ENCODE results near the gene RETN.

Gene RETN

DNA sequence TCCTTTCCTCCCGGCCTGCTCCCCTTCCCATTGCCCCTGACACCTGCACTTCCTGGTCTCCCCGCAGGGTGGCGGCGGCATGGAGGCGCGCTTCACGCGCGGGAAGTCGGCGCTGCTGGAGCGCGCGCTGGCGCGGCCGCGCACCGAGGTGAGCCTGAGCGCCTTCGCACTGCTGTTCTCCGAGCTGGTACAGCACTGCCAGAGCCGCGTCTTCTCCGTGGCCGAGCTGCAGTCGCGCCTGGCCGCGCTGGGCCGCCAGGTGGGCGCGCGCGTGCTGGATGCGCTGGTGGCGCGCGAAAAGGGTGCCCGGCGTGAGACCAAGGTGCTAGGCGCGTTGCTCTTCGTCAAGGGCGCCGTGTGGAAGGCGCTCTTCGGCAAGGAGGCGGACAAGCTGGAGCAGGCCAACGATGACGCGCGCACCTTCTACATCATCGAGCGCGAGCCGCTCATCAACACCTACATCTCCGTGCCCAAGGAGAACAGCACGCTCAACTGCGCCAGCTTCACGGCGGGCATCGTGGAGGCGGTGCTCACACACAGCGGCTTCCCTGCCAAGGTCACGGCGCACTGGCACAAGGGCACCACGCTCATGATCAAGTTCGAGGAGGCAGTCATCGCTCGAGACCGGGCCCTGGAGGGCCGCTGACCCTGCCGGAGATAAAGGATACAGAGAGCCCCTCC, 13.5 kb downstream of the RETN start:
- DNase-seq (ENCODE audit: low read depth): no peak

DNA sequence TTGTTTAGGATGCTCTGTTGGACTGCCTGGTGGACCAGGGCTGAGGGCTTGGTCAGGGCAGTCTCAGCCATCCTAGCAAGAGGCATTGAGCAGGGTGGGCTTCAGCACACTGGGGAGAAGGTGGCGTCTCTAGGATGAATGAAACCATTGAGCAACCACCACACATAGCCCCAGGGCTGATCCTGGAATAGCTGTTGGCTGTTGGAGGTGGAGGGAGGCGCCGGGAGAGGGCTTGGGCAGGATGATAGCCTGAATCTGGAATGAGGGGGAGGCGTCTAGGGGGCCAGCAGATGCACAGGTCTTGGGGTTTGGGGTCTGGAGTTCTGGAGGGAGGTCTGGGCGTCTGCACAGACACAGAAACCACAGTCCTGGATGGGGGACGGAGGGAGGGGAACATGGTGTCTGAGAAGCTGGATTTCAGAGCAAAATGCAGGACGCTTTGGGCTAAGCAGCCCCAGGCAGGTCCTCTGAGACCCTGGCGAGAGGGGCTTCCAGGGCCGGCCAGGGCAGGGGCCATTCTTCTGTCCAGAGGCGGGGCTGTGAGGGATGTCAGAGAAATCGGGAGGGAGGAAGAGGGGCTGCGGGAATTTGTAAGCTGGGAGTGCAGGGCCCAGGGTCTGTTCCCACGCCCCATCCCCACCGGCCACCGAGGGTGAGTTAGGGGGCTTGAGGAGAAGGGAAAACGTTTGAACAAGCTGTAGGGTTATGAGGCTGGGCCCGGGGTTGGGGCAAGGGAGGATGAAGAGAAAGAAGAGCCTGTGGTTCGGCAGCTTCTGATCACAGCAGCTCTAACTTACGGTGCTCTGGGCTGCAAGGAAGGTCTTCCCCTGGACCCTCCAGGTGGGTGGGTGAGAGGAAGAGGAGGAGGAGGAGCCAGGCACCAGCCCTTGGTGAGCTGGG, 16.9 kb downstream of the RETN start:
- no peak for DNase-seq (ENCODE audit: low read depth)

DNA sequence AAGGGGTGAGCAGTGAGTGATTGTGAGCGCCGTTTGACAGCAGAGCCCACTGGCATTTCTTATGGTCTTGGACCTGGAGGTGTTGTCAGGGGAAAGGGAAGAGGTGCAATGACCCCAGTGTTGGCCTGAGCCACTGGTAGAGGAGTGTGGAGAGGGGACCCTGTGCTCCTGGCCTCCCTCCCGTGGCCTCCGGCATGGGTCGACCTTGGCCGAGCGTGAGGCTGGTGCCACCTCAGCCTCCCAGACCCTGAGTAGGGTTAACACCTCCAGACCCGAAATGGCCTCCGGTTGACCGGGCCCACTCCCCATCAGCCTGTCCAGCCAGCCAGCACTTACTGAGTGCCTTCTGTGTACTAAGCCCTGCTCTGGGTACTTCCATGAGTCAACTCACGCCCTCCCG, 18.3 kb downstream of the RETN start:
- no peak for DNase-seq (ENCODE audit: low read depth)

DNA sequence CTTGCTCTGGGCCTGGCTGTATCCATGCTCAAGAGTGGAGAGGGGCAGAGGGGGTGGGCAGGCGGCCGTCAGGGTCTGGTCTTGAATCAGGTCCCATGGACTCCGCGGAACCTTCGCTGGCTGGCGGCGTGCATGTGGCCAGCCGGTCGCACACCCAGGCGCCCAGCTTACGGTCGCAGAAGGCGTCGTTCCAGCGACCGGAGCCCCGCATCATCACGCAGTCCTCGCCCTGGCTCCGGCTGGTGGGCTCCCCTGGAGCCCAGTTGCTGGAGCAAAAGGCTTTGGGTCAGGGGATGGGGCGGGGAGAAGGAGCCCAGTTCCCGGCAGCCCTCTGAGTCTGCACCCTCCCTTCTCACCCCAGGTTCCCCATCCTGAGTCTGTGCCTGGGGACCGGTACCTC, 20.3 kb downstream of the RETN start:
- DNase-seq (ENCODE audit: low read depth): no peak

DNA sequence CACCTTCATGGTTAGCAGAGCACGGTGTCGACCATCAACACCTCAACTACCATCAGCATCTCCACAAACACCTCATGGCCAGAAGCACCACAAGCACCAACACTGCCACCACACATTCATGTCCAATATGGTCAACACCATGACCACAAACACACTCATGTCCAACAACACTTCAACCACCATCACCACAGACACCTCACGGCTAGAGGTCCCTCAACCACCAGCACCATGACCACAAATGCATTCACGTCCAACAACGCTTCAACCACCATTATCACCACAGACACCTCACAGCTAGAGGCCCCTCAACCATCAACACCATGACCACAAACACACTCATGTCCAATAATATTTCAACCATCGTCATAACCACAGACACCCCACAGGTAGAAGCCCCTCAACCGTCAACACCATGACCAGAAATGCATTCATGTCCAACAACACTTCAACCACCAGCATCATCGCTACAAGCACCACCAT, 22.0 kb downstream of the RETN start:
- no peak for DNase-seq (ENCODE audit: low read depth)

DNA sequence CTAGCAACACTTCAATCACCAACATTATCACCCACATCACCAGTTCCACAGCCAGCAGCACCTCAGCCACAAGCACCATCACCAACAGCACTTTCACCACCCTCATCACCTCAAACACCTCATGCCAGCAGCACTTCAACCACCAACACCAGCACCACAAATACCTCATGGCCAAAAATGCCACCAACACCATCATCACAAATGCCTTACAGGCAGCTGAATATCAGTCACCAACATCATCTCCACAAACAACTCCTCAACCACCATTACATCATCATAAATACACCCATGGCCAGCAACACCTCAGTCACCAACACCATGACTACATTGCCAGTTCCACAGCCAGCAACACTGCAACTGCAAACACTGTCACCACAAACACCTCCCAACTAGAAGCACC, 22.6 kb downstream of the RETN start:
- DNase-seq (ENCODE audit: low read depth): no peak

DNA sequence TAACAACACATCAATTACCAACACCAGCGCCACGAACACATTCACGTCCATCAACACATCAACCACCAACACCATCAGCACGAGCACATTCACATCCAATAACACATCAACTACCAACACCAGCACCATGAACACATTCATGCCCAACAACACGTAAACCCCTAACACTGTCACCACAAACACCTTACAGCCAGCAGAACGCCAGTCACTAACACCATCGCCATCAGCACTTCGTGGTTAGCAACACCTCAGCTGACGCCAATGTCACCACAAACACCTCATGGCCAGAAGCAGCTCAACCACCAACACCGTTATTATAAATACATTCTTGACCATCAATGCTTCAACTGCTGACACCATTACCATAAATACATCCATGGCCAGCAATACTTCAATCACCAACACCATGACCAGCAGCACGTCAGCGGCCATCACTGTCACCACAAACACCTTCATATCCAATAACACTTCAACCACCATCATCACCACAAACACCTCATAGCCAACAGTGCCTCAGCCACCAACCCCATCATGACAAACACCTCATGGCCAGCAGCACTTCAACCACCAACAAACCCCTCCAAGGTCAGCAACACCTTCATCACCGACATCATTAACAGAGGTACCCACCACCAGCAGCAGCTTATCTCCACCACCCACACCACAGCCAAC, 23.7 kb downstream of the RETN start:
- DNase-seq (ENCODE audit: low read depth): no peak

DNA sequence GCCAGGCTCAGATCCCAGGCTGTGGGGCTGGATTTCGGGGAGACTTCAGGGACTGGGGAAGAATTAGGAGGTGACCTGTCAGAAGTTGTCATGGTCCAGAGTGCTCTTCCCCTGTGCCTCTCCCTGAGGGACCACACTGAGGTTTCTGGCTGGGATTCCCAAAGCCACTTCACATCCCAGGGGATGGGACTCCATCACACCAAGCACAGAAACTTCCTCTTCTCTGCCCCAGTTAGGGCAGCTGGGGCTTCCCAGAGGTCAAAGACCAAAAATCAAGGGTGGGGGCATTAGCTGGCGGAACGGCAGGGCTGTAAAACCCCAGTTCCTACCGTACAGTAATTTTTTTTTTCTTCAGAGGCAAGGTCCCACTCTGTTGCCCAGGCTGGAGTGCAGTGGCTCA, 25.6 kb downstream of the RETN start:
- no peak for DNase-seq (ENCODE audit: low read depth)

DNA sequence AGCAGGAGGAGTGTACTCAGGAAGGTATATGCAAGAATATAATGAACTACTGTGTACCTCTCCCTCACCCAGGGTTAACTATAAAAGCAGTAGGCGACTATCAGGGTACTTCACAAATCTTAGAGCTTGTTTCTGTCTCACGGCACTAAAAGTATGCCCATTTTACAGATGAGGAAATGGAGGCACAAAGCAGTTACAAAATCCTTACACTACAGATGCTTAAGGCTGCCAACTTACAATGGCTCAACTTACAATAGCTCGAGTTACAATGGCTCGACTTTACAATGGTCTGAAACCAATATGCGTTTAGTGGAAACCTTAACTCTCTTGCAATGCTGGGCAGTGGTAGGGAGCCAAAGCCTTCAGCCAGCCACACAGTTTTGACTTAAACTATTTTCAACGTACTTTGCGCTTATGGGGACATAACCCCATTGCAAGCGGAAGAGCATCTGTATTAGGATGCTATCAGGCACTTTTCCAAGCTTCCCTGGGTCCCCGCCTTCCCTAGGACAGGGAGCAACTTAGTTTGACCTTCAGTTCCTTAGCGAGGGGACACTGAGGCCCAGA, 29.0 kb downstream of the RETN start:
- DNase-seq (ENCODE audit: low read depth): no peak

DNA sequence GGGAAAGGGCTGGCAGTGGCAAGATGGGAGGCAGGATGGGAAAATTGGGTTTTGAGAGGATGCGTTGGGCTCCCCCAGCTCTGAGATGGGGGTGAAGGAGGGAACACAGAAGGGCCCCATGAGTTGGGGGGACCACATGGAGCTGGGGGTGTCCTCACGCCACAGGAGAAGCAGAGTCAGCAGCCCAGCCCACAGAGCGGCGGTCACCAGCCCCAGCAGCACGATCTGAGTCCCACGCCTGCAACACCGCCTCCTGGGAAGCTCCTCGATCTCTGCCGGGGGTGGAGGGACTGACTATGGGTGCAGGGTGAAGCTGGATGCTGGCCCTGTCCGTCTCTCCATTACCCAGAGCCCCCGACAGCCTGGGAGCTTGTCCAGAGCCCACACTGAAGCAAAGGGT, 29.7 kb downstream of the RETN start:
- DNase-seq (ENCODE audit: low read depth): no peak

DNA sequence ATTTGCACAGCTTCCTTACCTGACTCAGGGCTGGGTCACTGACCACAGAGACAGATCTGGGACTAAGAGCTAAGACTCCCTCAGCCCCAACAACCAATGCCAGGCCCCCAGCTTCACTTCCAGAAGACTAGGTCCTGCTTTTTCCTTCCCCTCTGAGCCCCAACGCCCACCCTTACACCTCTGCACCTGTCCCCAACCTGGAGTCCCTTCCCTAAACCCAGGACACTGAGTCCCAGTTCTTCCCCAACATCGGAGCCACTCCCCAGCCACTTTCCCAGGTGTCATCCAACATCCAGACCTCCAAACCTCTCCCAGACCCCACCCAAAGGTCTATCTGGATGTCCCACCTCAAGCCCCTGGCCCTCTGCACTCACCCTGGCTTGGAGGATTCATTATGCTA, 30.2 kb downstream of the RETN start:
- DNase-seq (ENCODE audit: low read depth): no peak

DNA sequence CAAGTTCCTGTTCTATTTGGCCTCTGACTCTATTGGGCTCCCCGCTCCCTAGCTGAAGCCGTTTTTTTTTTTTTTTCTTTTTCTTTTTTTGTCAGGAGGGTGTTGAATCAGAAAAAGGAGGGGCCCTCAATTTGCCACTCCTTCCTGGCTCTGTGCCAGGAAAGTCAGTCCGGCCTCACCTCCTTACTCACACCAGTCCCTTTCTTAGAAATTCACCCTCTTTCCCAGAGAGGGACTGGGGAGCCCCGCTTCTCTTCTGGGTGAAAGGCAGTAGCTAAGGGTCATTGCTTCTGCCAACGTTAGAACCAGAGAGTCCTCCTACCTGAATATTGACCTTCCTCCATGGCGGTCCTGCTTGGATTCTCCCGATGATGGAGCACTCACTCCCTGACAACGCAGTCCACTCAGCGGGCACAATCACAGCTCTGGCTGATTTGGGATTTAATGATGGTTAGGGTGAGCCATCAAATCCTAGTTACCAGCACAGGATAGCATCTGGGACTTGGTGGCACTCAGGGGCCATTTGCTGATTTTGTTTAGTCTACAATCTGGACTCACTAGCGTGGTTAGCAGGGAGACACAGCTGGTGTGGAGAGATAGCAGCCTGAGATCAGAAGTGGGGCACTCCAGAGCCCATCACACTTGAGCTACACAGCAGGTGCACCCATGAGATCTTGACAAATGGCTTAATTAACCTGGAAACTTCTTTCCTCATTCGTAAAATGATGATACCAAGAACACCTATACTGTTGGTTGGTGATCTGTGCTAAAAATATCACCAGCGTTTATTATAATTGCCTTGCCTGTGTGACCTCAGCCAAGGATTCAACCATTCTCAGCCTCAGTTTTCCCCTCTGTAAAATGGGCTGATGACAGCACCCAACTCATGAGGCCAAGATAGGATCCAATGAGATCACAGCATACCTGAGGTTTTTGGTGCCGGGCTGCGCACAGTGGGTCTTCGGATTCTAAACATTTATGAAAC, 30.9 kb downstream of the RETN start:
- DNase-seq (ENCODE audit: low read depth): no peak

DNA sequence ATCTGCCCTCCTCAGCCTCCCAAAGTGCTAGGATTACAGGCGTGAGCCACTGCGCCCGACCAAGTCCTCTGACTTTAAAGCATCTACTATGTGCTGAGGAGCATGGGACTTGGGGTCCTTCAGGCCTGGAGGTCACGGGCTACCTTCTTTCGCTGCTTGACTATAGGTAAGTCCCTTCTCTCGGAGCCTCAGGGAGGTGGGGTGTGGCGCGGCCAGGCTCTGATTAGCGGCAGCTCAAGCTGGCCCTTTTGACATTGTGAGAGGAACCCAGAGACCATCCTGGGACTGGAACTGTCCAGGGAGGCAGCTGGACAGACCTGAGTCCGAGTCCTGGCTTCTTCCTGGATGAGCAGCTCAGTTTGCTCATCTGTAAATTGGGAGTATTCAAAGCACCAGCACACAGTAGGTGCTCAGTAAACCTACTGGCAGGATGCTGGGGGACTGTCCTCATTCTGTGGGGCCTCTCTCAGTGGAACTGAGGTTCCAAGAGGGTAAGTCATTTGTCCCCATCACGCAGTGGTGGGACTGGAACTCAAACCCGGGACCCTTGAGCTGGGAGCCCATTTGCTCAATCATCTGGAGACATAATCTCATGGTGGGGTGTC, 32.3 kb downstream of the RETN start:
- no peak for DNase-seq (ENCODE audit: low read depth)

DNA sequence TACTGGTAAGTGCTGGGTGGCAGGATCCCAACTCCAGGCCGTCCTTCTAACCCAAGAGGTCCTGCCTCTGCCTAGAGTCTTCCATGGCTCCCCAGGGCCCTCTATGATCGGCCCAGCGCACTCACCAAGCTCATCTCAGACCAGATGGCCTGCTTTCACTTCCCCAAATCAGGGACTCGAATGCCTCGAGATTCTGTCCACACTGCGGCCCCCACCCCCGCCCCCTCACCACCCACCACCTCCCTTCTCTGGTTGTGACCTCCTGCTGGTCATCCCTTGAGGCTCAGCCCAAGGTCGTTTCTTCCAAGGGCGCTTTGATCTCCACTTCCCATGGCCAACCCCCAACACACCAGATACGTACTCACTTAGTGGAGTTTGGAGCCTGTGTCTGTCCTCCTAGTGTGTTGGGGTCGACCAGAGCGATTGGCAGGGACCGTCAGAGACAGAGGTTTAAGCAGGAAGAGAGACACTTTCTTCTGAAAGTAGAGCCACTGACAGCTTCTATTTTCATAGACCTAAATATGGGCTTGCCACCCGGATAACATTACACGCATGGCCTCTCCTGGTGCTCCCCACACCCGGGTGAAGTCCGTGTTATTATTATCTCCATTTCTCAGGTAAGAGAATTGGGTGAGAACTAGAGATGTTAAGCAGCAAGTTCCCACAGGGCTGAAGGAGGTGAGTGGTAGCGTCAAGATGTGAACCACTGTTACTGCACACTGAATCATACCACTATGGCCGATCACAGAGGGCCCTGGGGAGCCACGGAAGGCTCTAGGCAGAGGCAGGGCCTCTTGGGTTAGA, 33.0 kb downstream of the RETN start, which contains the start of gene FCER2:
TSS of gene FCER2 (minus strand) at position 478 of the 804 bp plus-strand sequence. CDS start 2,371 bp downstream, outside the sequence.
- no peak for DNase-seq (ENCODE audit: low read depth)

DNA sequence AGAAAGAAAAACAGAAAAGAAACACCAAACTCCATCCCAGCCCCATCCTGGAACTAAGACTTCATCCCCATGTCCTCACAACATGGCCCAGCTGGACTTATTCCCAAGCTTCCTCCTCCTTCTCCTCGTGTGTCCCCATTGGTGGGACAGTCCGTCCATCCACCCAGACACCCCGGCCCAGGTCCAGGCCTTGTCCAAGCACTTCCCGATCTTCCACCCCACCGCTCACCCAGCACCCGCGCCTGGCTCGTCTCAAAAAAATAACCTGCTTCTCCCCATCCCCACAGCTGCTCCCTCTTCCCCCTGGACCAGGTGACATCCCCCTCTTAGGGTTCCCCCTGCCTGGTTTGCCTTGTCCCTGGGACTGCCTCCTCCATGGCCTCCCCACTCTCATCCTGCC, 34.5 kb downstream of the RETN start:
- no peak for DNase-seq (ENCODE audit: low read depth)

DNA sequence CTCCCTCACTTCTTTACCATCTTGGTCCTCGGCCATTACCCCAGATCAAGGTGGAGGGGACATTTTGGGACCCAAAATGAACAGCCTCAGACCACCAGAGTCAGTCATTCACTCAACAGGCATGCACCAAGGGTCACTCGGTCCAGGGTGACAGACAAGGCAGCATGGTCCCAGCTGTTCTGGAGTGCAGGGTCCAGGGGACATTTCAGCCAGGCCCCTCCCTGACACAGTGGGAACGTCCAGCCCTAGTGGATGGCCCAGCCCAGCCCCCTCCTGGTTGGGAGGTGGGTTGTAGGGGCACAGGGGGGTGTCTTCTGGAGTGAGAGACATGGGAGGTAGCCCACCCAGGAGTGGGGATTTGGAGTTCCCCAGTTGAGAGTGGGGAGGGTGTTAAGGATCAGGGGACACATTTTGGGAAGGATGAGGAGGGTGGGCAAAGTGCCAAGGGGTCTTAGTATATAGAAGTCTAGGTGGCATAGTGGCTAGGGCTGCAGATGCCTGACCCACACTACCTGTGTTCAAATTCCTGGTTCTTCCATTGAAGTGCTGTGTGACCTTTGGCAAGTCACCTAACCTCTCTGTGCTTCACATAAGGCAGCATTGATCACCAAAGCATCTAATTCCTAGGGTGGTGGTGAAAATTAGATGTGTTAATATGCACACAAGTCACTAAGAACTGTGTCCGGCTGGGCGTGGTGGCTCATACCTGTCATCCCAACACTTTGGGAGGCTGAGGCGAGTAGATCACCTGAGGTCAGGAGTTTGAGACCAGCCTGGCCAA, 35.6 kb downstream of the RETN start:
- no peak for DNase-seq (ENCODE audit: low read depth)

DNA sequence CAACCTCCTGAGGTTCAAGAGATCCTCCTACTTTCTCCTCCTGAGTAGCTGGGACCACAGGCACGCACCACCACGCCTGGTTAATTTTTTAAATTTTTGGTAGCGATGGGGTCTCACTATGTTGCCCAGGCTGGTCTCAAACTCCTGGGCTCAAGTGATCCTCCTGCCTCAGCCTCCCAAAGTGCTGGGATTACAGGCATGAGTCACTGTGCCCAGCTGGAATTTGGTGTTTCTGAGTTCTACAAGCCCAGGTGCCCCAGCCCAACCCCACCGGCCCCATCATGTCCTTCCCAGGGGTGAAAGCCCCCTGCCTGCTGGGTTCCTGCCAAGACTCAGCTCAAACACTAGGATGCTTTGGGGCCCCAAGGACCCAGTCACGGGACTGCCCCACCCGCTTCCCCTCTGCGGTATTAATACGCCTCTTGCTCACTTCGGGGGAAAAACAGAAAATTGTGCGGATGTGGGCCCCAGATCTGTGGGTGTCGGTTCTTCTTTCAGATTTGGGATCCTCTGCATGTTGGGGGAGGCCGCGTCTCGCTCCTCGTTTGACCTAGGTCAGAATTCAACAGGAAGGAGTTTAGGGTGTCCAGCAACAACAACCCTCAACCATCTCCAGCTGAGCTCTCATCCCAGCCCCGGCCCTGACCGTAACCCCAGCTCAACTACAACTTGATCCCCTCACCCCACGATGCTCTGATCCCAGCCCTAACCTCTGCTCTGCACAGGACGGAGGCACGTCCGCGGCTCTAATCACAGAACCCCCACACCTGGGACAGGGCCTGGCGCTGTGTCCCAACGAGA, 36.7 kb downstream of the RETN start:
- peak; percentile 47 for DNase-seq (ENCODE audit: low read depth)
